Measurements from ENCODE around the gene EPRS1.
"Not testable (repeated sequence)": the region's sequence is repeated elsewhere in the genome, so short reads cannot be mapped to it uniquely, and the experiment has no call there.

The EPRS1 gene

GRCh38 chr1:220037810-220038209, 8.5 kb downstream of the EPRS1 start:
- DNase-seq, result not testable (repeated sequence)

GRCh38 chr1:220032911-220033310, 13.4 kb downstream of the EPRS1 start:
- DNase-seq, result no peak

- DNase-seq, result no peak
Observed at GRCh38 chr1:220031287-220031686, 15.0 kb downstream of the EPRS1 start.

GRCh38 chr1:220028346-220028895, 17.9 kb downstream of the EPRS1 start:
- no peak for DNase-seq

GRCh38 chr1:220019071-220019470, 27.2 kb downstream of the EPRS1 start:
- no peak for DNase-seq

GRCh38 chr1:220013497-220013896, 32.8 kb downstream of the EPRS1 start:
- no peak for DNase-seq

GRCh38 chr1:220012259-220012658, 34.0 kb downstream of the EPRS1 start:
- no peak for DNase-seq

DNA sequence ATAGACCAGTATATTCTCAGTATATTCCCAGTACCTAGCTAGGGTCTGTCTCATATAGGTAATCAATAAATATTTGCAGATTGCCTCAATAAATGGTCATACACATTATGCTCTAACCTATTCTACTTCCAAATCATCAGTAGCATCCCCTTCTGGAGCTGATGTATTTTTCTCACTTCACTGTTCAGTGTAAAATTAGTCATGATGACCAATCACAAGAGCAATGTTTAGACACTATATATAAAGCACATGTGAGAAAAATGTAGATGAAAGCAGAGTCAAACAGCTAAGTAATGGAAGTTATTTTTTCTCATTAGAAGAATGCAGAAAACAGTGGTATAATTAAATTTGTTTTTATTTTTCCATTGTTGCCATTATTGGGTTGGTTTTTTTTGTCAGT, 34.7 kb downstream of the EPRS1 start:
- DNase-seq, result no peak

GRCh38 chr1:220007438-220007837, 38.9 kb downstream of the EPRS1 start:
- DNase-seq, result no peak

- DNase-seq, result no peak
Observed at GRCh38 chr1:220005489-220005888, 40.8 kb downstream of the EPRS1 start.

GRCh38 chr1:220003610-220004299, 42.5 kb downstream of the EPRS1 start:
- no peak for DNase-seq

- no peak for DNase-seq
Observed at GRCh38 chr1:220003015-220003414, 43.3 kb downstream of the EPRS1 start.

DNA sequence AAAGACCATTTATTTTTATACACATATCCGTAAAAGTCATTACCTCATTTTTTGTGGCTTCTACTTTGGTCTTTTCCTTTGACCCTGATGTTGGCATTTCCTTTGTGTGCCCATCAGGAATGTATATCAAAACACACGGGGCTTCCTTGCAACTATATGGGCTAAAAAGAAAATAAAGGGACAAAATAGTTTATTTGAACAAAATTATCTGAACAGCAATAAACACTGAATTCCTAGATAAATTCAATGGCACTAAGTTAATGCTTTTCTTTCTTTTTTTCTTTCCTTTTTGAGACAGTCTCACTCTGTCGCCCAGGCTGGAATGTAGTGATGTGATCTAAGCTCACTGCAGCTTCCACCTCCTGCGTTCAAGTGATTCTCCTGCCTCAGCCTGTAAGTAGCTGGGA, 45.2 kb downstream of the EPRS1 start:
- no peak for DNase-seq

DNA sequence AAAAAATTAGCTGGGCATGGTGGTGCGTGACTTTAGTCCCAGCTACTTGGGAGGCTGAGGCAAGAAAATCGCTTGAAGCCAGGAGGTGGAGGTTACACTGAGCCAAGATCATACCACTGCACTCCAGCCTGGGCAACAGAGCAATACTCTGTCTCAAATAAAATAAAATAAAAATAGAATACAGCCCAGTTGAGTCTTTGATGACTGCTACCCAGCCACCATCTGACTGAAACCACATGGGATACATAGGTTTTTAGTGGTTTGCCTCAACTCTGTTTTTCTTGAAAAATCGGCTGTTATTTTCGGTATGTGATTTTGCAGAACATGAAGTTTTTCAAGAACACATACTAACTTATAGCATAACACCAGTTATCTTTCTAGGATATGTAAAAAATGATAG, 46.5 kb downstream of the EPRS1 start:
- no peak for DNase-seq

Measured in COR-L47 (cell line).